Liver (tissue), 3 donors: ENCODE data around the gene TNK2.

Experiments
- FOXA1 ChIP-seq: IDR thresholded peaks from 2 replicates; pipeline ENCODE4 v1.6.1; 2016; ENCODE audit warnings: antibody characterized with exemption
- FOXA2 ChIP-seq: IDR thresholded peaks from 2 replicates; pipeline ENCODE4 v1.6.1; 2016; ENCODE audit warnings: antibody characterized with exemption
- GABPA ChIP-seq, 2 donors: IDR thresholded peaks in 1 of 2; conservative IDR thresholded peaks in 1 of 2; 2 replicates each; pipeline ENCODE4 v1.6.1; 2016; ENCODE audit warnings: antibody characterized with exemption in 2 of 2, mild to moderate bottlenecking in 1 of 2, moderate library complexity in 1 of 2
- JUND ChIP-seq, 2 donors: IDR thresholded peaks; 2 replicates each; pipeline ENCODE4 v1.6.1; 2016; ENCODE audit warnings: antibody characterized with exemption in 2 of 2
- RXRA ChIP-seq, 2 donors: IDR thresholded peaks; 2 replicates each; pipeline ENCODE4 v1.6.1; 2017 to 2018; ENCODE audit warnings: antibody characterized with exemption in 2 of 2, mild to moderate bottlenecking in 1 of 2
- SP1 ChIP-seq: IDR thresholded peaks from 2 replicates; pipeline ENCODE4 v1.6.1; 2018; ENCODE audit warnings: antibody characterized with exemption, mild to moderate bottlenecking
- TAF1 ChIP-seq: conservative IDR thresholded peaks from 2 replicates; pipeline ENCODE4 v1.6.1; 2016; ENCODE audit warnings: antibody characterized with exemption, mild to moderate bottlenecking
- YY1 ChIP-seq: IDR thresholded peaks from 2 replicates; pipeline ENCODE4 v1.6.1; 2016; ENCODE audit warnings: antibody characterized with exemption, mild to moderate bottlenecking
- ZBTB33 ChIP-seq: IDR thresholded peaks from 2 replicates; pipeline ENCODE4 v1.6.1; 2016; ENCODE audit warnings: antibody characterized with exemption
- TF ChIP-seq, protein P1 (sequence below): fragments of 150-350 bp; IDR thresholded peaks from 2 replicates; pipeline ENCODE4 v1.5.1; 2017; ENCODE audit warnings: improper control_type of control experiment, low read depth, low read length; ENCODE audit not compliant: missing input control
- TF ChIP-seq, protein P2 (sequence below): IDR thresholded peaks from 2 replicates; pipeline ENCODE4 v1.6.1; 2016; ENCODE audit warnings: antibody characterized with exemption, mild to moderate bottlenecking
- donor health status: healthy.
- donor health status: healthy.

DNA sequence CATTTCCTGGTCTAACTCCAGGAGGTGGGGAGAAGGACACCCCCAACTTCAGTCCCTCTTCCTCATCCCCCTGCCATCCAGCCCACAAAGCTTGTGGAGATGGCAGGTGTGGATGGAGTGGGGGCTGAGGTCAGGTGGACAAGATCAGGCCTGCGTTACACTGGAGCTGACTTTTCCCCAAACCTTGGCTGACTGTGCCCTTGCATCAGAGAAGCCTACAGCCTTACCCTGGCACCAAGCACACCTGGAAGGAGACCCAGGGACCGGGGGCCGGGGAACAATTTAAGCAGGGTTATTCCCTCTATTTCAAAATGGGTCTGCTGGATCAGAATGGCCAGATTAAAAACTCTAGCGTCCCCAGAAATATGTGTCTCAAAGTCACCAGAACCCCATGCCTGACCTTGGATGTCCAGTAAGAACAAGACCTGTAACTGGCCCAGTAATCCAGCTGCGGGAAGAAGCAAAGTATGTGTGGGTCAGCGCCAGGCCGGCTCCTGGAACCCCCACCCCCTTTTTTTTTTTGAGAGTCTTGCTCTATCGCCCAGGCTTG is 14.4 kb downstream of the TNK2 start:
- TF ChIP-seq SP1 (no peak), JUND (IDR thresholded peaks at IDR 0.05) (no peak), TAF1 (no peak), RXRA (IDR thresholded peaks at IDR 0.05) (no peak), FOXA1 (no peak), ZBTB33 (no peak), GABPA (IDR thresholded peaks at IDR 0.05 in 1 of 2, conservative IDR thresholded peaks at IDR 0.05 in 1 of 2) (no peak), FOXA2 (no peak), YY1 (no peak)
- TF ChIP-seq, protein P1, sequence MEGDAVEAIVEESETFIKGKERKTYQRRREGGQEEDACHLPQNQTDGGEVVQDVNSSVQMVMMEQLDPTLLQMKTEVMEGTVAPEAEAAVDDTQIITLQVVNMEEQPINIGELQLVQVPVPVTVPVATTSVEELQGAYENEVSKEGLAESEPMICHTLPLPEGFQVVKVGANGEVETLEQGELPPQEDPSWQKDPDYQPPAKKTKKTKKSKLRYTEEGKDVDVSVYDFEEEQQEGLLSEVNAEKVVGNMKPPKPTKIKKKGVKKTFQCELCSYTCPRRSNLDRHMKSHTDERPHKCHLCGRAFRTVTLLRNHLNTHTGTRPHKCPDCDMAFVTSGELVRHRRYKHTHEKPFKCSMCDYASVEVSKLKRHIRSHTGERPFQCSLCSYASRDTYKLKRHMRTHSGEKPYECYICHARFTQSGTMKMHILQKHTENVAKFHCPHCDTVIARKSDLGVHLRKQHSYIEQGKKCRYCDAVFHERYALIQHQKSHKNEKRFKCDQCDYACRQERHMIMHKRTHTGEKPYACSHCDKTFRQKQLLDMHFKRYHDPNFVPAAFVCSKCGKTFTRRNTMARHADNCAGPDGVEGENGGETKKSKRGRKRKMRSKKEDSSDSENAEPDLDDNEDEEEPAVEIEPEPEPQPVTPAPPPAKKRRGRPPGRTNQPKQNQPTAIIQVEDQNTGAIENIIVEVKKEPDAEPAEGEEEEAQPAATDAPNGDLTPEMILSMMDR = no peak
- TF ChIP-seq, protein P2, sequence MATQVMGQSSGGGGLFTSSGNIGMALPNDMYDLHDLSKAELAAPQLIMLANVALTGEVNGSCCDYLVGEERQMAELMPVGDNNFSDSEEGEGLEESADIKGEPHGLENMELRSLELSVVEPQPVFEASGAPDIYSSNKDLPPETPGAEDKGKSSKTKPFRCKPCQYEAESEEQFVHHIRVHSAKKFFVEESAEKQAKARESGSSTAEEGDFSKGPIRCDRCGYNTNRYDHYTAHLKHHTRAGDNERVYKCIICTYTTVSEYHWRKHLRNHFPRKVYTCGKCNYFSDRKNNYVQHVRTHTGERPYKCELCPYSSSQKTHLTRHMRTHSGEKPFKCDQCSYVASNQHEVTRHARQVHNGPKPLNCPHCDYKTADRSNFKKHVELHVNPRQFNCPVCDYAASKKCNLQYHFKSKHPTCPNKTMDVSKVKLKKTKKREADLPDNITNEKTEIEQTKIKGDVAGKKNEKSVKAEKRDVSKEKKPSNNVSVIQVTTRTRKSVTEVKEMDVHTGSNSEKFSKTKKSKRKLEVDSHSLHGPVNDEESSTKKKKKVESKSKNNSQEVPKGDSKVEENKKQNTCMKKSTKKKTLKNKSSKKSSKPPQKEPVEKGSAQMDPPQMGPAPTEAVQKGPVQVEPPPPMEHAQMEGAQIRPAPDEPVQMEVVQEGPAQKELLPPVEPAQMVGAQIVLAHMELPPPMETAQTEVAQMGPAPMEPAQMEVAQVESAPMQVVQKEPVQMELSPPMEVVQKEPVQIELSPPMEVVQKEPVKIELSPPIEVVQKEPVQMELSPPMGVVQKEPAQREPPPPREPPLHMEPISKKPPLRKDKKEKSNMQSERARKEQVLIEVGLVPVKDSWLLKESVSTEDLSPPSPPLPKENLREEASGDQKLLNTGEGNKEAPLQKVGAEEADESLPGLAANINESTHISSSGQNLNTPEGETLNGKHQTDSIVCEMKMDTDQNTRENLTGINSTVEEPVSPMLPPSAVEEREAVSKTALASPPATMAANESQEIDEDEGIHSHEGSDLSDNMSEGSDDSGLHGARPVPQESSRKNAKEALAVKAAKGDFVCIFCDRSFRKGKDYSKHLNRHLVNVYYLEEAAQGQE = no peak
